ENCODE measurements around the gene DIAPH3.
A peak's percentile ranks its signal among the peaks of the same experiment; 100 is the strongest.

The DIAPH3 gene

GRCh38 chr13:59950266-59950665 lies 213.5 kb downstream of the DIAPH3 start:
- no peak for DNase-seq

GRCh38 chr13:59948686-59949085 lies 215.0 kb downstream of the DIAPH3 start:
- no peak for DNase-seq

GRCh38 chr13:59946944-59947343 lies 216.8 kb downstream of the DIAPH3 start:
- DNase-seq, result peak; percentile 9

GRCh38 chr13:59931621-59932020 lies 232.1 kb downstream of the DIAPH3 start:
- DNase-seq, result no peak

- DNase-seq, result no peak
Measured at GRCh38 chr13:59924256-59924655, 239.5 kb downstream of the DIAPH3 start.

GRCh38 chr13:59915252-59915651 lies 248.5 kb downstream of the DIAPH3 start:
- DNase-seq, result no peak

GRCh38 chr13:59914556-59914955 lies 249.2 kb downstream of the DIAPH3 start:
- no peak for DNase-seq

GRCh38 chr13:59906413-59907049 lies 257.2 kb downstream of the DIAPH3 start:
- peak; percentile 67 for DNase-seq

- no peak for DNase-seq
Measured at GRCh38 chr13:59901191-59901590, 262.5 kb downstream of the DIAPH3 start.

- no peak for DNase-seq
Measured at GRCh38 chr13:59898066-59898465, 265.7 kb downstream of the DIAPH3 start.

- DNase-seq, result no peak
Measured at GRCh38 chr13:59893266-59893665, 270.5 kb downstream of the DIAPH3 start.

GRCh38 chr13:59891053-59891452 lies 272.7 kb downstream of the DIAPH3 start:
- no peak for DNase-seq

GRCh38 chr13:59890054-59890453 lies 273.7 kb downstream of the DIAPH3 start:
- no peak for DNase-seq

- DNase-seq, result no peak
Measured at GRCh38 chr13:59888408-59888807, 275.3 kb downstream of the DIAPH3 start.

- peak; percentile 27 for DNase-seq
Measured at GRCh38 chr13:59885076-59885475, 278.7 kb downstream of the DIAPH3 start.

- DNase-seq, result no peak
Measured at GRCh38 chr13:59883885-59884284, 279.8 kb downstream of the DIAPH3 start.

- DNase-seq, result no peak
Measured at GRCh38 chr13:59880468-59880867, 283.3 kb downstream of the DIAPH3 start.

GRCh38 chr13:59879281-59879680 lies 284.4 kb downstream of the DIAPH3 start:
- DNase-seq, result peak; percentile 17

GRCh38 chr13:59877933-59878332 lies 285.8 kb downstream of the DIAPH3 start:
- no peak for DNase-seq

GRCh38 chr13:59874973-59875372 lies 288.8 kb downstream of the DIAPH3 start:
- no peak for DNase-seq

- no peak for DNase-seq
Measured at GRCh38 chr13:59873856-59874255, 289.9 kb downstream of the DIAPH3 start.

- DNase-seq, result no peak
Measured at GRCh38 chr13:59873309-59873708, 290.4 kb downstream of the DIAPH3 start.

GRCh38 chr13:59867867-59868266 lies 295.9 kb downstream of the DIAPH3 start:
- DNase-seq, result no peak

- no peak for DNase-seq
Measured at GRCh38 chr13:59865398-59865797, 298.3 kb downstream of the DIAPH3 start.

GRCh38 chr13:59863621-59864020 lies 300.1 kb downstream of the DIAPH3 start:
- DNase-seq, result no peak
